PC-3 (cell line): ENCODE data around the gene TTC14.

Source experiments
- CTCF ChIP-seq: fragments of 300-600 bp; sonication (generic); conservative IDR thresholded peaks from 2 replicates; pipeline ENCODE4 v1.5.1; 2017; ENCODE audit warnings: antibody characterized with exemption, low read depth, mild to moderate bottlenecking, low read length
- EZH2 ChIP-seq: fragments of 300-600 bp; sonication (generic); IDR thresholded peaks from one replicate; pipeline ENCODE4 v1.6.1; 2017; ENCODE audit warnings: antibody characterized with exemption, mild to moderate bottlenecking, low read length; ENCODE audit not compliant: unreplicated experiment
- EZH2phosphoT487 ChIP-seq: fragments of 300-600 bp; sonication (generic); IDR thresholded peaks from 2 replicates; pipeline ENCODE4 v1.6.1; 2018; ENCODE audit warnings: mild to moderate bottlenecking, antibody characterized with exemption, low read length, borderline replicate concordance

GRCh38 chr3:180657094-180657493 lies 55.1 kb downstream of the TTC14 start:
- TF ChIP-seq CTCF (no peak), EZH2phosphoT487 (no peak), EZH2 (no peak)
